ENCODE data around the gene ERBB2. TPM values are rescaled to one million over a fixed set of nuclear protein-coding genes. Genes with fewer than 3 reads are reported as not detected.

The ERBB2 gene
- total and polyA plus RNA-seq, 2 of the 8 experiments (the other 6 are each of a cell fraction or from before 2014, with no cell fraction given), result 183 to 394 TPM

GRCh38 chr17:39719563-39720355 is 19.9 kb downstream of the ERBB2 start (continued):
- TF ChIP-seq CHD2 (IDR thresholded peaks at IDR 0.05; ENCODE audit: low read length), result no peak
- no peak for TF ChIP-seq CTBP2 (IDR thresholded peaks at IDR 0.05; ENCODE audit: borderline replicate concordance, insufficient read depth, insufficient read length, low read length)
- no peak for TF ChIP-seq HDAC6 (IDR thresholded peaks at IDR 0.05; ENCODE audit: low read depth, low read length)
- TF ChIP-seq ASH2L (IDR thresholded peaks at IDR 0.05; ENCODE audit: low read length), result no peak
- no peak for TF ChIP-seq BRCA1 (IDR thresholded peaks at IDR 0.05; ENCODE audit: low read depth, low read length)
- TF ChIP-seq SUZ12 (IDR thresholded peaks at IDR 0.05; ENCODE audit: low read length), result no peak
- no peak for TF ChIP-seq RBBP5 (IDR thresholded peaks at IDR 0.05; ENCODE audit: borderline replicate concordance, low read depth, low read length)
- TF ChIP-seq BACH1 (IDR thresholded peaks at IDR 0.05; ENCODE audit: low read length), result no peak
